Measurements from ENCODE around the gene MARCO.

DNA sequence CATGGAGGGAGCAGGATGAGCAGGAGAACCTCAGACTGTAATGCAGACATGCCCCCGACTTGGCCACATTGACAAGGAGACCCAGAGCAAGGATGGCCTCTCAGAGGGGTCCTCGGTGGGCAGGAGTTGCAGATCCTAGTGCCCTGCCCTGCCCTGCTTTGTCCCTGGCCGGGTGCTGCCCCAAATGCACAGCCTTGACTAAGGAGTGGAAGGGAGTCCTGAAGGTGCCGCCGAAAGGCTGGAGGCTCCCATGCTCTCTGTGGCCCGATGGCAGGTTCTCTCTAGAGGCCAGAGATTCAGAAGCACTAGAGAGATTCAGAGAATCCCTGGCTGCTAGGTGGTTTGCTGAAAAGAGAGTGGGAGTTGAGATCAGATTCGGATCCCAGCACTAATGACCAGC lies 64.4 kb downstream of the MARCO start:
- TF ChIP-seq EZH2 (IDR thresholded peaks at IDR 0.05; ENCODE audit: borderline replicate concordance, low read depth, low read length, severe bottlenecking), result no peak
- TF ChIP-seq, protein P1, sequence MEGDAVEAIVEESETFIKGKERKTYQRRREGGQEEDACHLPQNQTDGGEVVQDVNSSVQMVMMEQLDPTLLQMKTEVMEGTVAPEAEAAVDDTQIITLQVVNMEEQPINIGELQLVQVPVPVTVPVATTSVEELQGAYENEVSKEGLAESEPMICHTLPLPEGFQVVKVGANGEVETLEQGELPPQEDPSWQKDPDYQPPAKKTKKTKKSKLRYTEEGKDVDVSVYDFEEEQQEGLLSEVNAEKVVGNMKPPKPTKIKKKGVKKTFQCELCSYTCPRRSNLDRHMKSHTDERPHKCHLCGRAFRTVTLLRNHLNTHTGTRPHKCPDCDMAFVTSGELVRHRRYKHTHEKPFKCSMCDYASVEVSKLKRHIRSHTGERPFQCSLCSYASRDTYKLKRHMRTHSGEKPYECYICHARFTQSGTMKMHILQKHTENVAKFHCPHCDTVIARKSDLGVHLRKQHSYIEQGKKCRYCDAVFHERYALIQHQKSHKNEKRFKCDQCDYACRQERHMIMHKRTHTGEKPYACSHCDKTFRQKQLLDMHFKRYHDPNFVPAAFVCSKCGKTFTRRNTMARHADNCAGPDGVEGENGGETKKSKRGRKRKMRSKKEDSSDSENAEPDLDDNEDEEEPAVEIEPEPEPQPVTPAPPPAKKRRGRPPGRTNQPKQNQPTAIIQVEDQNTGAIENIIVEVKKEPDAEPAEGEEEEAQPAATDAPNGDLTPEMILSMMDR (IDR thresholded peaks at IDR 0.05; ENCODE audit: borderline replicate concordance, extremely low read depth, low read length, poor library complexity, severe bottlenecking), result no peak
